NOMO-1 treated with dmso at 0.1 percent for 144 hours (cell line): ENCODE data around the gene ZNF653.
"Not testable (repeated sequence)": the region's sequence is repeated elsewhere in the genome, so short reads cannot be mapped to it uniquely, and the experiment has no call there.

Experiments used
- DNase-seq: peaks from one replicate; lab custom pipeline; 2025; ENCODE audit not compliant: unreplicated experiment; lab: John Stamatoyannopoulos, UW

ZNF653 gene

DNA sequence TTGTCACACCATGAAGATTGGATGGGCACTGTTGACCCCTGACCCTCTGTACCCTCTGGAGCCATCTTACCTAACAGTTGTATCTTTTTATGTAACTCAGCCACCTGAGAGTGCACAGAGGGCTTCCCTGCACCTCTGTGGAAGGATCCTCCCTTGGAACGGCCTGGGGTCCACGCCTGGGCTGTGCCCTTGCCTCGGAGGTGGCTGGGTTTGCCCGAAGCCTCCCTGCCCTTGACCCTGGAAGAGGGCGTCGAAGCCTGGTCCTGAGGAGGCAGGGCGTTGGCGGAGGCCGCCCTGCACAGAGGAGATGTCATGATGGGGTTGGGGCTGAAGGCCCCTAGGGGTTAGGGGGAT lies 71.0 kb downstream of the ZNF653 start:
- DNase-seq: no peak

DNA sequence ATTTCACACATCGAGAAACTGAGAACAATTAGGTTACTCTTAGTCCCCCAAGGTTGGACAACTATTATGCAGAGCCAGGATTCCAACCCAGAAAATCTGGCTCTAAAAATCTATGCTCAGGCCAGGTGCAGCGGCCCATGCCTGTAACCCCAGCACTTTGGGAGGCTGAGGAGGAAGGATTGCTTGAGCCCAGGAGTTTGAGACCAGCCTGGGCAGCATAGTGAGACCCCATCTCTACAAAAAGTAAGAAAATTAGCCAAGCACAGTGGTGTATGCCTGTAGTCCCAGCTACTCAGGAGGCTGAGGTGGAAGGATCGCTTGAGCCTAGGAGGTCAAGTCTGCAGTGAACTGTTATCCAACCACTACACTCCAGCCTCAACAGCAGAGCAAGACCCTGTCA lies 72.1 kb downstream of the ZNF653 start:
- DNase-seq: not testable (repeated sequence)
